Right renal cortex interstitium (tissue), 3 donors: ENCODE data around the gene PRPF31. TPM values are rescaled to one million over a fixed set of nuclear protein-coding genes. Genes with fewer than 3 reads are reported as not detected.

ENCODE experiments used
- polyA plus RNA-seq, 3 donors: library from polyadenylated mRNA; unstranded; fragments of 120-200 nt; gene quantifications; one replicate each; pipeline ENCODE4 v1.2.1, GENCODE V29; 2013; ENCODE audit not compliant: insufficient read length in 3 of 3

PRPF31 gene
- polyA plus RNA-seq, 3 donors: 70.4 to 75.2 (median 72.5) TPM

Other genes starting within 250 kb of the PRPF31 start
- gene MYADM, start 247.9 kb upstream of the PRPF31 start, polyA plus RNA-seq: 10 to 100 TPM; 61.0 to 67.8 (median 67.8) TPM
- under 1 TPM; 0.21 to 0.47 (median 0.24) TPM for gene PRKCG, start 233.6 kb upstream of the PRPF31 start, polyA plus RNA-seq
- under 1 TPM; 0.50 to 0.89 (median 0.68) TPM for gene CACNG7, start 206.5 kb upstream of the PRPF31 start, polyA plus RNA-seq
- gene CACNG8, start 152.8 kb upstream of the PRPF31 start, polyA plus RNA-seq: under 1 TPM; 0.17 to 0.21 (median 0.20) TPM
- under 1 TPM; 0.44 to 0.74 (median 0.71) TPM for gene CACNG6, start 124.1 kb upstream of the PRPF31 start, polyA plus RNA-seq
- gene VSTM1, start 51.9 kb upstream of the PRPF31 start, polyA plus RNA-seq: under 1 TPM in 2 of 3 donors, not detected in 1; 0.23 to 0.42 TPM
- gene TARM1, start 34.4 kb upstream of the PRPF31 start, polyA plus RNA-seq: not detected
- gene OSCAR, start 15.0 kb upstream of the PRPF31 start, polyA plus RNA-seq: under 1 TPM; 0.11 to 0.20 (median 0.18) TPM
- 100 to 1,000 TPM in 1 of 3 donors, 10 to 100 TPM in 2; 87.3 to 113 (median 96.6) TPM for gene NDUFA3, start 12.9 kb upstream of the PRPF31 start, polyA plus RNA-seq
- 10 to 100 TPM; 11.9 to 13.8 (median 12.3) TPM for gene TFPT, start 97 bp upstream of the PRPF31 start, polyA plus RNA-seq
- 10 to 100 TPM; 64.7 to 74.7 (median 70.8) TPM for gene CNOT3, start 22.0 kb downstream of the PRPF31 start, polyA plus RNA-seq
- 1 to 10 TPM; 7.3 to 7.6 (median 7.6) TPM for gene LENG1, start 44.0 kb downstream of the PRPF31 start, polyA plus RNA-seq
- 10 to 100 TPM; 23.0 to 33.2 (median 25.3) TPM for gene TMC4, start 57.4 kb downstream of the PRPF31 start, polyA plus RNA-seq
- gene MBOAT7, start 73.8 kb downstream of the PRPF31 start, polyA plus RNA-seq: 10 to 100 TPM; 44.6 to 60.5 (median 54.0) TPM
- gene TSEN34, start 75.6 kb downstream of the PRPF31 start, polyA plus RNA-seq: 10 to 100 TPM; 41.3 to 49.2 (median 42.1) TPM
- gene RPS9, start 85.1 kb downstream of the PRPF31 start, polyA plus RNA-seq: 1,000 to 10,000 TPM; 1,272 to 1,378 (median 1,292) TPM
- gene LILRB3, start 107.3 kb downstream of the PRPF31 start, polyA plus RNA-seq: 1 to 10 TPM in 1 of 3 donors, under 1 TPM in 2; 0.74 to 1.1 (median 1.00) TPM
- gene LILRA6, start 127.0 kb downstream of the PRPF31 start, polyA plus RNA-seq: under 1 TPM; 0.37 to 0.42 (median 0.39) TPM
- 1 to 10 TPM; 1.3 to 1.5 (median 1.4) TPM for gene LILRB5, start 141.5 kb downstream of the PRPF31 start, polyA plus RNA-seq
- gene LILRB2, start 165.4 kb downstream of the PRPF31 start, polyA plus RNA-seq: 1 to 10 TPM in 2 of 3 donors, under 1 TPM in 1; 0.85 to 1.2 (median 1.1) TPM
- gene LILRA5, start 197.4 kb downstream of the PRPF31 start, polyA plus RNA-seq: under 1 TPM; 0.23 to 0.62 (median 0.31) TPM
- under 1 TPM in 2 of 3 donors, not detected in 1; 0.14 to 0.29 TPM for gene LILRA4, start 223.4 kb downstream of the PRPF31 start, polyA plus RNA-seq
- 1 to 10 TPM; 3.1 to 5.1 (median 3.7) TPM for gene LAIR1, start 249.2 kb downstream of the PRPF31 start, polyA plus RNA-seq